Measurements from ENCODE around the gene HOXC12. TPM values are rescaled to one million over a fixed set of nuclear protein-coding genes. Genes with fewer than 3 reads are reported as not detected.

Gene HOXC12
- total and polyA plus RNA-seq, 7 experiments from 2014 or later: not detected

DNA sequence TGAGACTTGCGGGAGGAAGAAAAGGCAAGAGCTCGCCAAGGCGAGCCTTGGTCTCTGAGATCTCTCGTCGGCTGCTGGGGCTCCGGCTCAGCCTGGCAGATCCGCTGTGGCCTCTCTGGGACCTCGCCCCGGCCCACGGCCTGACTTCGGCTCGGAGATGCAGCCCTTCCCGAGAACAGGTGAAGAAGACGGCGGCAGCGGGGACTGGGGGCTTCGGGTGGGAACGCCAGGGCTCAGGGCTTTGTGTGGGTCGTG lies 39.2 kb downstream of the HOXC12 start:
- no peak for ATAC-seq
- Mint-ChIP-seq H3K36me3 (peaks cover 0 to 6% (median 0%) of the 10 kb centered on the region in 5 donors), H3K27me3 (peaks cover 89 to 98% (median 92%) of the 10 kb centered on the region in 5 donors), H3K9me3 (peaks cover 0 to 8% (median 0%) of the 10 kb centered on the region in 11 donors), H3K4me3 (peak overlapping the region; percentile 37 to 87 (median 60)), H3K4me1 (peaks cover 32 to 67% (median 43%) of the 10 kb centered on the region in 7 donors), H3K27ac (peak overlapping the region in 5 of 9 donors; percentile 28 to 75 (median 50))
- Histone ChIP-seq H3K36me3 (ENCODE audit: control insufficient read depth in 2 of 3, insufficient read depth in 3 of 3, low read length in 3 of 3) (no peaks in the 10 kb centered on the region), H3K27ac (ENCODE audit: low read depth, low read length) (no peak overlapping the region), H3K4me3 (ENCODE audit: low read length) (no peak overlapping the region), H3K9me3 (ENCODE audit: control insufficient read depth in 2 of 3, low read length in 3 of 3) (no peaks in the 10 kb centered on the region), H3K4me1 (ENCODE audit: control insufficient read depth in 2 of 2, insufficient read depth in 2 of 2, low read length in 2 of 2) (peaks cover 23 to 25% of the 10 kb centered on the region in 2 donors), H3K27me3 (ENCODE audit: control insufficient read depth in 2 of 2, insufficient read depth in 2 of 2, low read length in 2 of 2) (peaks cover 54 to 91% of the 10 kb centered on the region in 2 donors)
- intact Hi-C loops (cut with micrococcal nuclease): loop anchor here in 1 of 2 donors (1.0 kb wide), 1 partner anchor 15 kb away; no protein-coding TSS in a partner anchor
- CTCF ChIA-PET: no interaction called here
- POLR2A ChIA-PET: no interaction called here
- no peak for DNase-seq

DNA sequence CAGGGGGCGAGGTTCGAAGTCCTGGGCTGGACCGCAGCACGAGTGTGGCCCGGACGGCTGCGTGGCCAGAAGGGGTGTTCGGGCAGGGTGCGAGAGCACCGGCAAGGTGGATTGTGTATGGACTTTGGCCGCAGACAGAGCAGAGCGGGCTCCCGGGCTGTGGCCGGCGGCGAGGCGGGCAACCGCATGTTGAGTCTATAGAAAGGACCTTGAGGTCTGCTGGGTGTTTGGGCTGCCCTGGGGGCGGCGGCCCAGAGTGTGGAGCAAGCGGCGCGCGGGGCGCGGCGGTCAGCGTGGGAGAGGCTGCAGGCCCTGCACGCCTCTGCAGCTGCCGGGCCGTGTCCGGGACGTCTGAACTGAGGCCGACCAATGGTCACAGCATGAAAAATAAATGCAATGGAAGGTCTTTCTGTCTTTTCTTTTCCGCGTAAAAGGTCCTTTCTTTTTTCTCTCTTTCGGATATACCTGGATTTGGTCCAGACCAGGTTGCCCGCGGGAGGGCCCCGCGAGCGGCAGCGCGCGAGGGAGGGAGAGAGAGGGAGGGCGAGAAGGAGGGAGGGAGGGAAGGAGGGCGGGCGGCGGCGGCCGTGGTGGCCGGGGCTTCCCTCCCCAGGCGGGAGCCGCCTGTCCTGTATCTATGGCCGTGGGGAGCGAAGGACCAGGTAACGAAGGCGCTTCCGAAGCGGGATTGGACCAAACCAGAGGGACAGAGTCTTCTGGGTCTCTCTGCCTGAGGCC lies 39.7 kb downstream of the HOXC12 start:
- no peak for ATAC-seq
- Histone ChIP-seq H3K4me3 (ENCODE audit: low read length) (peak overlapping the region; percentile 62), H3K4me1 (ENCODE audit: control insufficient read depth in 2 of 2, insufficient read depth in 2 of 2, low read length in 2 of 2) (peaks cover 19 to 20% of the 10 kb centered on the region in 2 donors)

DNA sequence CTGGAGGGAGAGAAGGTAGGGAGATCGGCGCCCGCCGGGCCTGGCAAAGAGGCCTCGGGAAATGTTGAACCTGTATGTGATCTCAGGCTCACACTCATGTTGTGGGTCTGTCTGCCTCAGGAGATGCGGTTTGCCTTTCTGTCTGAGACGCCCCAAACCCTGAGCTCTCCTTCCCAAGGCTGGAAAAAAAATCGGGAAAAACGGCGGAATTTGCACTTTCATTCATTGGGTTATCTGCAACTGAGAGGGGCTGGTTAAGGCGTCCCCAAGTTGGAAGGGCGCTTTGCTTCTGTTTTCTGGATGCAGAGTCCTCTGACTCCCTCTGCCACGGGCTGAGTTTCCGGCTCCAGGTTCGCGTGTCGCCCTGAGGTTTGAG lies 40.3 kb downstream of the HOXC12 start:
- intact Hi-C loops (cut with micrococcal nuclease): loop anchor here (5.0 kb wide), 3 partner anchors 33 to 58 kb away; partner anchors contain the start of genes HOXC13 (in 1 of the 2) and HOXC5 (in 1 of the 2)
- DNase-seq (peak in 1 of 9 donors; percentile 33), ATAC-seq (peak; percentile 21)
- Histone ChIP-seq H3K4me3 (ENCODE audit: low read length) (peak overlapping the region; percentile 62), H3K36me3 (ENCODE audit: control insufficient read depth in 2 of 3, insufficient read depth in 3 of 3, low read length in 3 of 3) (no peaks in the 10 kb centered on the region), H3K27me3 (ENCODE audit: control insufficient read depth in 2 of 2, insufficient read depth in 2 of 2, low read length in 2 of 2) (peaks cover 53 to 88% of the 10 kb centered on the region in 2 donors), H3K9me3 (ENCODE audit: control insufficient read depth in 2 of 3, low read length in 3 of 3) (no peaks in the 10 kb centered on the region), H3K4me1 (ENCODE audit: control insufficient read depth in 2 of 2, insufficient read depth in 2 of 2, low read length in 2 of 2) (peaks cover 19 to 22% of the 10 kb centered on the region in 2 donors), H3K27ac (ENCODE audit: low read depth, low read length) (no peak overlapping the region)
- H3K27ac Mint-ChIP-seq: peak overlapping the region in 4 of 9 donors; percentile 24 to 73 (median 42)
- H3K4me1 Mint-ChIP-seq: peaks cover 23 to 67% (median 40%) of the 10 kb centered on the region in 7 donors
- peaks cover 0 to 7% (median 0%) of the 10 kb centered on the region in 11 donors for H3K9me3 Mint-ChIP-seq
- ChIA-PET CTCF (no interaction called here), POLR2A (interaction anchor here (1.6 kb wide), 1 partner anchor 9 kb away, joined by 3 read pairs; no protein-coding TSS in a partner anchor)
- peaks cover 89 to 98% (median 92%) of the 10 kb centered on the region in 5 donors for H3K27me3 Mint-ChIP-seq
- H3K4me3 Mint-ChIP-seq: peak overlapping the region; percentile 60 to 88 (median 85)
- H3K36me3 Mint-ChIP-seq: peaks cover 0 to 6% (median 0%) of the 10 kb centered on the region in 5 donors

More for the DNA sequence above, 39.7 kb downstream of the HOXC12 start:
- Histone ChIP-seq H3K36me3 (ENCODE audit: control insufficient read depth in 2 of 3, insufficient read depth in 3 of 3, low read length in 3 of 3) (no peaks in the 10 kb centered on the region), H3K27me3 (ENCODE audit: control insufficient read depth in 2 of 2, insufficient read depth in 2 of 2, low read length in 2 of 2) (peaks cover 53 to 88% of the 10 kb centered on the region in 2 donors), H3K9me3 (ENCODE audit: control insufficient read depth in 2 of 3, low read length in 3 of 3) (no peaks in the 10 kb centered on the region), H3K27ac (ENCODE audit: low read depth, low read length) (no peak overlapping the region)
- ChIA-PET CTCF (no interaction called here), POLR2A (no interaction called here)
- peaks cover 28 to 67% (median 40%) of the 10 kb centered on the region in 7 donors for H3K4me1 Mint-ChIP-seq
- peaks cover 0 to 6% (median 0%) of the 10 kb centered on the region in 5 donors for H3K36me3 Mint-ChIP-seq
- peak overlapping the region; percentile 60 to 88 (median 85) for H3K4me3 Mint-ChIP-seq
- H3K27me3 Mint-ChIP-seq: peaks cover 89 to 98% (median 92%) of the 10 kb centered on the region in 5 donors
- peaks cover 0 to 8% (median 0%) of the 10 kb centered on the region in 11 donors for H3K9me3 Mint-ChIP-seq
- DNase-seq: no peak
- intact Hi-C loops (cut with micrococcal nuclease): loop anchor here (1.0 to 5.0 kb wide), 4 partner anchors 15 to 57 kb away; partner anchors contain the start of genes HOXC13 (in 1 of the 2) and HOXC5 (in 1 of the 2)
- peak overlapping the region in 5 of 9 donors; percentile 40 to 75 (median 73) for H3K27ac Mint-ChIP-seq

DNA sequence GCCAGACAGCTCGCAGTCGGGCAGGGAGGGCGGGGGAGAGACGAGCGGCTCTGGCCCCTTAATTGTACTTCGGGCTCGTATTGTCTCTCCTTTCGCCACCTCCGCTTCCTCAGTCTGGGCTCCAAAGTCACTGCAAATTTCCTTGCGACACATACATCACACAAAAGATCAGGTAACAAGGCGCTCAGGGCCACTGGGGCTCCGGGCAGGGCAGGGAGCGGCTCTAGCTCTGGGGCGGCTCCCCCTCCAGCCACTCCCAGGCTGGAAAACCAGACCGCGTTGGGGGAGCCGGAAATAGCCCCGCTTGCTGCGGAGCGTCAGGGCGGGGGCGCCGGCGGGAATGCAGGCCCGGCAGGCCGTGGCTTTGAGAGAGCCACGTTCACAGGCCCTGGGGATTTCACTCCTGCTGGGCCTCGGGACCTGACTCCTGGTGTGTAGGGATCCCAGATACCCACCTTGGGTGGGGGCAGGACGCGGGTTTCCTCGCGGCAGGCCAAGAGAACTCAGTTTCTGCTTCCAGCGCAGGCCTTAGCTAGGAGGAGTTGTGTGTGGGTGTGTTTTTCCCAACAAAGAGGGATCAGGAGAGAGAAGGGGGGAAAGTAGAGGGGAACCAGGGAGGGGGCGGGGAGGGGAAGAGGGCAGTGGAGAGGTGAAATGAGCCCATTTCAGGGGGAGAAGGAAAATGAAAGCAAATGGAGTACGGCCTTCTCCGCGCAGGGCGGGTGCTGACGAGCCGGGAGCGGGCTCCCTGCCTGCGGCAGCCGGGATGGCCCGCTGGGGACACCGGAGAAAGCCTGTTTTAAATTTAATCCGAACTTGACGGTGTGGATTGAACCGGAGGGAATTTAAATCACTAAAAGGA lies 40.9 kb downstream of the HOXC12 start:
- intact Hi-C loops (cut with micrococcal nuclease): loop anchor here (5.0 kb wide), 3 partner anchors 33 to 58 kb away; partner anchors contain the start of genes HOXC13 (in 1 of the 2) and HOXC5 (in 1 of the 2)
- POLR2A ChIA-PET: interaction anchor here (1.6 kb wide), 1 partner anchor 9 kb away, joined by 3 read pairs; no protein-coding TSS in a partner anchor
- Mint-ChIP-seq H3K27me3 (peaks cover 86 to 98% (median 88%) of the 10 kb centered on the region in 5 donors), H3K9me3 (peaks cover 0 to 7% (median 0%) of the 10 kb centered on the region in 11 donors), H3K27ac (peak overlapping the region in 3 of 9 donors; percentile 24 to 73 (median 58)), H3K4me1 (peaks cover 22 to 63% (median 37%) of the 10 kb centered on the region in 7 donors), H3K36me3 (peaks cover 0 to 4% (median 0%) of the 10 kb centered on the region in 5 donors), H3K4me3 (peak overlapping the region; percentile 77 to 88 (median 85))
- DNase-seq (no peak), ATAC-seq (peak; percentile 31)
- H3K9me3 ChIP-seq (ENCODE audit: control insufficient read depth in 2 of 3, low read length in 3 of 3): no peaks in the 10 kb centered on the region
- no peaks in the 10 kb centered on the region for H3K36me3 ChIP-seq (ENCODE audit: control insufficient read depth in 2 of 3, insufficient read depth in 3 of 3, low read length in 3 of 3)
- H3K4me1 ChIP-seq (ENCODE audit: control insufficient read depth in 2 of 2, insufficient read depth in 2 of 2, low read length in 2 of 2): peaks cover 24 to 28% of the 10 kb centered on the region in 2 donors
- peak overlapping the region; percentile 62 for H3K4me3 ChIP-seq (ENCODE audit: low read length)
- no peak overlapping the region for H3K27ac ChIP-seq (ENCODE audit: low read depth, low read length)
- CTCF ChIA-PET: no interaction called here
- peaks cover 49 to 91% of the 10 kb centered on the region in 2 donors for H3K27me3 ChIP-seq (ENCODE audit: control insufficient read depth in 2 of 2, insufficient read depth in 2 of 2, low read length in 2 of 2)

DNA sequence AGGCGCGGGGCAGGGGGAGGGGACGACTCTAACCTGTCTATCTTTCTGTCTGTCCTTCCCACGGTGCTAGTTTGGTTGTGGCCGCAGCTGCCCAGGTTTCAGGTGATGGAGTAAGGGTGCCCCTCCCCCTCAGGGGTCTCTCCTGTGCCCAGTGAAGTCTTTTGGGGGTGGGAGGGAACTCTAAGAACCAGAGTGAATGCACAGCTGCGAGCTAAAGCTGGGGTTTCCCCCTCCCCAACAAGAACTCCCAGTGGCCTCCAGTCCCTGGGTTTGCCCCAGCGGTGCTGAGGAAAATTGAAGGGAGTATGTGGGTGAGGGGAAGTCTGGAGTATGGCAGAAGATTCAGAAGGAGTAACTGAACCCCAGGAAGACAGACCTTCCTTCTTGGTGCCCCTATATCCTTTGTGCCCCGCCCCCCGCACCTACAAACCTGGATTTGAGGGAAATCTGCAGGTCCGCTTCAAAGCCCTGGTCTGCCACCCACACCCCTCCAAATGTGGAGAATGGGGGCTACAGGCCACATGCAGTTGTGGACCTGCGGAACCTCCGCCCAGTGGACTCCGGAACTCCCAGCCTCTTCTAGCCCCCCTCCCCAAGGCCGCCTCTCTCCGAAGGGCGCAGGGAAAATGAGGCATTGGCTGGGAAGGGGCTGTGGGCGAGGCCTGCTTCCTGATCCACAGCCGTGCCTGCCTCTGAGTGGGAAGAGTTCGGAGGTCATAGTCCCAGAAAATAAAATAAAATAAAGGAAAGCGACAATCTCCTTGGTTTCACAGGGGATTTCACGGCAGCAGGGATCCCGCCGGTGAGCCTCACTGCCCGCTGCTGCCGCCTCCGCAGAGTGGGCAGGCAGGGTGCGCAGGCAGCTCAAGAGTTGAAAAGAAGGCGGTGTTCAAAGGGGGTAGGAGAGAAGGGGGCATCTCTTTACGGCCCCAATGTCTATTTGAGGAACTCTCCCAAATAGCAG lies 41.8 kb downstream of the HOXC12 start:
- Mint-ChIP-seq H3K36me3 (peaks cover 0 to 4% (median 0%) of the 10 kb centered on the region in 5 donors), H3K4me3 (peak overlapping the region; percentile 77 to 88 (median 85)), H3K27me3 (peaks cover 86 to 98% (median 89%) of the 10 kb centered on the region in 5 donors), H3K9me3 (peaks cover 0 to 8% (median 0%) of the 10 kb centered on the region in 11 donors), H3K4me1 (peaks cover 22 to 63% (median 37%) of the 10 kb centered on the region in 7 donors), H3K27ac (peak overlapping the region in 2 of 9 donors; percentile 10 to 21)
- H3K4me3 ChIP-seq (ENCODE audit: low read length): peak overlapping the region; percentile 62
- no peaks in the 10 kb centered on the region for H3K36me3 ChIP-seq (ENCODE audit: control insufficient read depth in 2 of 3, insufficient read depth in 3 of 3, low read length in 3 of 3)
- CTCF ChIA-PET: interaction anchor here (0.7 kb wide), 1 partner anchor 205 kb away, joined by 3 read pairs; no protein-coding TSS in a partner anchor
- peaks cover 24 to 28% of the 10 kb centered on the region in 2 donors for H3K4me1 ChIP-seq (ENCODE audit: control insufficient read depth in 2 of 2, insufficient read depth in 2 of 2, low read length in 2 of 2)
- POLR2A ChIA-PET: interaction anchor here (1.6 kb wide), 1 partner anchor 10 kb away, joined by 3 read pairs; no protein-coding TSS in a partner anchor
- intact Hi-C loops (cut with micrococcal nuclease): loop anchor here (5.0 kb wide), 3 partner anchors 34 to 59 kb away; partner anchors contain the start of genes HOXC13 (in 1 of the 2) and HOXC5 (in 1 of the 2)
- H3K27ac ChIP-seq (ENCODE audit: low read depth, low read length): no peak overlapping the region
- DNase-seq: no peak
- no peak for ATAC-seq
- no peaks in the 10 kb centered on the region for H3K9me3 ChIP-seq (ENCODE audit: control insufficient read depth in 2 of 3, low read length in 3 of 3)
- H3K27me3 ChIP-seq (ENCODE audit: control insufficient read depth in 2 of 2, insufficient read depth in 2 of 2, low read length in 2 of 2): peaks cover 42 to 90% of the 10 kb centered on the region in 2 donors

Data from naive thymus-derived CD4-positive, alpha-beta T cell (primary cell).